ENCODE data around the gene ASPG.

DNA sequence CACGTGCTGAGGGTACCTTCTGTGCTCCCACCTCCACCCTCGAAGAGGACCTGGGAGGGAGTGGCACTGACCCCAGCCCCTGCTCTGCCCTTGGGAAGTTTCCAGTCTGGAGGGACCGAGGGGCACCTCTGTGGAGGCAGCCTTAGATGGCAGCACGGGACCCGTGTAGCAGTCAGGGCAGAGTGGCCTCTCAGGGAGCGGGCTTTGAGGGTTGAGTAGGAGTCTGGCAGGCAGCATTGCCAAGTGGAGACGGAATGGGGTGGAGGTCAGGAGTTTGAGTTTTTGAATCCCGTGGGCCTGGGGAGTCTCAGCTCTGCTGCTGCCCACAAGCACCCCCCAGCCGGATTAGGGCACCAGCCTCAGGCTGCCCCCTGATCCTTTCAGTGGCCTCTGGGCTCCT lies 74.5 kb downstream of the ASPG start:
- no peak for TF ChIP-seq EP300 (IDR thresholded peaks at IDR 0.05; ENCODE audit: low read depth in 2 of 2, low read length in 2 of 2)
- no peak for TF ChIP-seq EP300 (CRISPR knock-in tag; IDR thresholded peaks at IDR 0.05; ENCODE audit: borderline replicate concordance)
- TF ChIP-seq RAD51 (IDR thresholded peaks at IDR 0.05; ENCODE audit: borderline replicate concordance): no peak
- TF ChIP-seq GTF3A (CRISPR knock-in tag; conservative IDR thresholded peaks at IDR 0.05): no peak
- TF ChIP-seq EZH2 (conservative IDR thresholded peaks at IDR 0.05; ENCODE audit: low read depth, low read length): no peak
- TF ChIP-seq CTCF (CRISPR knock-in tag; IDR thresholded peaks at IDR 0.05): no peak
- no peak for TF ChIP-seq NFRKB (IDR thresholded peaks at IDR 0.05)
- TF ChIP-seq, protein P1, sequence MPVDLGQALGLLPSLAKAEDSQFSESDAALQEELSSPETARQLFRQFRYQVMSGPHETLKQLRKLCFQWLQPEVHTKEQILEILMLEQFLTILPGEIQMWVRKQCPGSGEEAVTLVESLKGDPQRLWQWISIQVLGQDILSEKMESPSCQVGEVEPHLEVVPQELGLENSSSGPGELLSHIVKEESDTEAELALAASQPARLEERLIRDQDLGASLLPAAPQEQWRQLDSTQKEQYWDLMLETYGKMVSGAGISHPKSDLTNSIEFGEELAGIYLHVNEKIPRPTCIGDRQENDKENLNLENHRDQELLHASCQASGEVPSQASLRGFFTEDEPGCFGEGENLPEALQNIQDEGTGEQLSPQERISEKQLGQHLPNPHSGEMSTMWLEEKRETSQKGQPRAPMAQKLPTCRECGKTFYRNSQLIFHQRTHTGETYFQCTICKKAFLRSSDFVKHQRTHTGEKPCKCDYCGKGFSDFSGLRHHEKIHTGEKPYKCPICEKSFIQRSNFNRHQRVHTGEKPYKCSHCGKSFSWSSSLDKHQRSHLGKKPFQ (CRISPR knock-in tag; IDR thresholded peaks at IDR 0.05; ENCODE audit: insufficient replicate concordance): no peak
- TF ChIP-seq ZNF496 (CRISPR knock-in tag; IDR thresholded peaks at IDR 0.05; ENCODE audit: insufficient replicate concordance): no peak

Measured in HepG2 (cell line).